Activated CD4-positive, alpha-beta T cell treated with anti-CD3 and anti-CD28 coated beads for 4 hours (primary cell): ENCODE measurements around the gene LINC00237.

Source experiments
- DNase-seq, 2 donors: peaks; one replicate each; pipeline ENCODE4 v3.0.0-alpha.2; 2020

LINC00237 gene

DNA sequence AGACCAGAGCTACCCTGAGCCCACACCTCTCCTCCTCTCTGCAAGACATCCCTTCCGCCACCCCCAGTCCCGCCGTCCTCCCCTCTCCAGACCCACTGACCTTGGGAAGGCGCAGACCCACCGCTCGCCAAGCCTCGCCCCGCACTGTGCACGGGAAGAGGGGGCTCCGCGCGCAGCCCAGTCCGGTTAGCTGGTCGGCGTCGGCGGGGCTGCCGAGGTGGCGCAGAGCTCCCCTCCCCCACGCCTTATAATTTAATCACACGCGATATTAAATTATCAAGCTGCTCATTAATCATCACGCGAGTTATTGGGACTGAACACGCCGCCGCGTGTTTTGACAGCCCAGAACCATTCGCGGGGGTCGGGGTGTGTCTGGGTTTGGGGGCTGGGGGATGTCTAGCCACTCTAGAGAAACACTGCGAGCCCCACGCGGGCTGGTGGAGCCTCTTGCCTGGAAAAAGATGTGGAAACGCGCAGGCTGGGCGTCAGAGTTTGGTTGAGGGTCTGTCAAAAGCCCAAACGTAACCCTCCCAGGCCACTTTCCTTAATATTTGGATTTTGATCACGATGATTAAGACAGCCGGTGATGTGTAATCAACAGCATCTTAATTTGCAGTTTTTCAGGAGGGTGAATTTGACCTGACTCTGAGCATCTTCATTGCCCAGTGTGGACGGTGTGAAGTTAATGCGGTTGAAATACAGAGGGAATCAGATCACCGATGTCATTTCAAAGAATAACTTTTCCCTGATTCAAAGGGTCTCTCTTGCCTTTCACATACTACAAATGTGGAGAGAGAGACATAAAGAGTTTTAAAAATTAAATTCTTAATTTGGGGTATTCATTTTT, at the start of gene LINC00237:
TSS of gene LINC00237 (minus strand) at position 188 of the 847 bp plus-strand sequence.
- no peak for DNase-seq

DNA sequence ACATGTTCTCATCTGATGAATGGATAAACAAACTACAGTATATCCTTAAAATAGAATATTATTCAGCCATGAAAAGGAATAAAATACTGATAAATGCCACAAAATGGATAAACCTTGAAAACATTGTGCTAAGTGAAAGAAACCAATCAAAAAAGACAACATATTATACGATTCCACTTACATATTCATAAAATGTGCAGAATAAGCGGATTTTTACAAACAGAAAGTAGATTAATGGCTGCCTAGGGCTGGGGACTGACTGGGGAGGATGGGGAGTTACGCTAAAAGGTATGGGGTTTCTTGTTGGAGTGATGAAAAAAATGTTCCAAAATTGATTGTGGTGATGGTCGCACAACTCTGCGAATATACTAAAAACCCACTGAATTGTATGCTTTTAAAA, 49.1 kb upstream of the LINC00237 start:
- no peak for DNase-seq

DNA sequence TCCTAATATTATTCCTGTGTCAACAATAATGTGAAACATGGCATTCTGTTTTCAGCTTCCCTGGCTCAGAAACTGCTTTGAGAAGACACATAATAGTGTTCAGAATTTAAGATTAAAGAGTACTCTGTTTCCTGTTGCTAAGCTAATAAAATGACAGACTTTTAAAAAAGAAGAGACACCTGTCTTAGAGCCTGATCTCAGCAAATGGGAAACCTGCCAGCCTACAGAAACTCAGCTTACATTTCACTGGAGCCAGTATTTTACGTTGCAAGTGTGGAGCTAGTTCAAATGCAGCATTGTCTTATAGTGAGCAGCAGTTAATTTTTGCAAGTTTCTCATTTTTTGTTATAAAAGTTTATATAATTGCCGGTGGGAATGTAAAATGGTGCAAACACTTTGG, 48.5 kb upstream of the LINC00237 start:
- DNase-seq, result no peak

DNA sequence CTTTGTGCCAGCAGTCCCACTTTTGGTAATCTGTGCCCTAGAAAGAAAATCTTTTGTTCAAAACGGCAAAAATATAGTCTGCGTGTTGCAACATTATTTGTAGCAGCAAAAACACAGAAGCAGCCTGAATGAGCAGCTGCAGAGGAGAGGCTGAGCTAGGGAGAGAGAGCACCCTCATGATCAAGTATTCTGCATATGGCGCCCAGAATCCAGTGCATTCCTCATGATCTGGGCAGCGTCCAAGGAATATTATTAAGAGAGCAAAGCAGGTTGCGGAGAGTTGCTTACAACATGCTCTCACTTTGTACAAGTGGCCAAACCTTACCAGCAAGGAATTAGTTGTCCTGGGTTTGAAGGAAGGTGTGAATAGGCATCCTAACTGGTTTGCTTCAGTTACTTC, 45.6 kb upstream of the LINC00237 start:
- DNase-seq, result no peak

DNA sequence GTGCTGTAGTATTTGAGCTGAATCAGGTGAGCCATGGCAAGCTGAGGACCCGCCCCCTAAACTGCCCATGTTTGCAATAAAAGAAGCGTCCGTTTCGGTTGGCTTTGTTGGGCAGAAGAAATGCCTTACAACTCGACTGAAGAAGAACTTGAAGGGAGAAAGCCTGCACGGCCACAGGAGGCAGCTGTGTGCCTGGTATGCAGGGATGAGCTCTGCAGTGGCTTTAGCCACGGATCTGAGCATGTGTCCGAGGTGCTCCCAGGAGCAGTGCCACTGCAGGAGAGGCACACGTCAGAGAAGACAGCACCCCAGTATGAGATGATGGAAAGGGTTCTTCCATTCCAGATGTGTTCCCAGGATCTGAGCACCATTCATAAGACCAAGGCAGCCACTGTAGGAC, 43.2 kb upstream of the LINC00237 start:
- no peak for DNase-seq

DNA sequence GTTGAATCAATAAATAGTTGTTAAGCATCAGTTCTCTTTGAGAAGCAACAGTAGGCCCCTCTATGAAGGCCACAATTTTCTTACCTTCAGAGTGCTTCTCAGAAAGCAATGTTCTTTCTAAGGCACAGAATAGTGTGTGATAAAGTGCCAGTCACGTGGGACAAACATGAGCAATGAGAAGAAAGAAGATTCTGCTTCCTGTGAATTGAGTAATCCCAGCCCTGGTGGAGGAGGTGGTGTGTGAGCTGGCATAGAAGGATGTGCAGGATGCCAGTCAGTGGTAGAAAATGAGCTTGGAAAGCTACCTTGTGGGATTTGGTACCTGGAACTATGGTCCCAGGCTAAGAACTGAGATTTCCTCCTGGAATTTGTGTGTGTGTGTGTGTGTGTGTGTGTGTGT, 41.4 kb upstream of the LINC00237 start:
- DNase-seq, result no peak

DNA sequence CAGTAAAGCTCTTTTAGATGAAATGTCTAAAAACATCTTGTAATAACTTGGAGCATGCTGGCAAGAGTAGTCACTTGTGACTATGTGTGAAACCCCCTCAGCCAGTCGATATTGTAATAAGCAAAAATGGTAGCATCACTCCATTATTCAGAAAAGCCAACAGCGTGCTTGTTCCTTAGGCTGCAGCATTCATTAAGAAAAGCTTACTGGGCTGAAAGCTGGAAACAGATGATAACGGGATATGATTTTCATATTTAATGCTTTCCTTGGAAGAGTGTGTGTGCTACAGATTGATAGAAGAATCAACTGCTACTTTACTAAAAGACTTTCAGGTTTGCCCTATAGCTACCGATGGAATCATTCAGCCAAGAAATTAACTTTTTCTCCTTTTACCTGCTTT, 40.1 kb upstream of the LINC00237 start:
- no peak for DNase-seq

DNA sequence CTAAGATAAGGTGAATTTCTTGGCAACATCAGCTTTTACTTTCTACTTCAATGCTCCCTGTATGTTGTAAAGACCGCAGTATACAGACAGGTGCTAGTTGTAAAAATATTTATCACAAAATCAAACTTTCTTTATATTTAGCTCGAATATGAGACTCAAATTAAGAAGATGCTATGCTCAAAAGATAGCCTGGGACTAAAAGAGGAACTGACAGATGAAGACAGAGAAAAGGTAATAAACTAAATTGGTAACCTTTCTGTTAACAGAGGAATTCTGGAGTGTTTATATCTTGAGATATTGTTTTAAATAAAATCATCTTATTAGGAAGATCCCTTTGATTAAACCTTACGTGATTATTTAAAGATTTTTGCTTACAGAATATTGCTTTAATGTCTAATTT, 39.3 kb upstream of the LINC00237 start:
- no peak for DNase-seq

DNA sequence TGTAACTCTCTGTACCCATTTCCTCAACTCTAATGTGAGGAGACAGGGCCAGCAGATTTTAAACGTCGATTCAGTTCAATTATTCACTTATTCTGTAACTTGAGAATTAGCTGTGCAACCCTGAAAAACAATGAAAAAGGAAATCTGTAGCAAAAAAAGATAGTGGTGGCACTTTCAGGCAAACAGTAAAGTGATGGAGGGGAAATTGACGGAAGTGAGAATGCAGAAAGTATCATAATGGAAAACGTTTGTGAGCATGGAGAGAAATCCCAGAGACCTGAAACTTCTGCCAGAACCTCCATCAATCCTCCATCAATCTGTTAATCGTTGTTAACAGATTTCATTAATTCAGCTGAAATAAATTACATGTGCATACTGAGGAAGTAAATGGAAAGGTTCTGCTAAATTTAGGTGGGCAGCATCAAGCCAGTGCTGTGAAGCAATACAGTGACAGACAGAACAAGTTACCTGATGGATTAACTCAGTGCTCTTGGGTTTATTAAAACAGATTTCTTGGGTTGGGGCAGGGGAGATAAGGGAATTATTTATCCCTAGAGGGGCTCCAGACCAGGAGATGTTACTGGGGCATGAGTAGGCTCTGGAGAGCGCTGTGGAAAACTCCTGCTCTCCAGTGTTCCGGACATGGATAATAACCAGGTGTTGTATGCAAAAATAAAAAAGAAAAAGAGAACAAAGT, 37.2 kb upstream of the LINC00237 start:
- DNase-seq, result no peak

DNA sequence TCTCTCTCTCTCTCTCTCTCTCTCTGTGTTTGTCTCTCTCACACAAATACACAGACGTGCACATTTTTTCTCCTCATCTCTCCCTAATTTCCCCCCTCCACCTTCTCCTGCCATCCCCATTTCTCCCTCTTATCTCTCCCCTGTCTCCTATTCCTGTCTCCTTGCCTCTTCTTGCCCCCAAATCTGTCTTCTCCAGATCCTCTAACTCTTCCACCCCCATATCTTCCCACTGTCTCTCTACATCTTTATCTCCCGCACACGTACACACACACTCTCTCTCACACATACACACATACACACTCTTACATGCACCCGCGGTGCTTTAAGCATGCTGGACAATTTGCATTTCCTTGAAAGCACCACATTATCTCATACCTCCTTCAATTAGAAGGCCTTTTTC, 35.7 kb upstream of the LINC00237 start:
- DNase-seq, result no peak

DNA sequence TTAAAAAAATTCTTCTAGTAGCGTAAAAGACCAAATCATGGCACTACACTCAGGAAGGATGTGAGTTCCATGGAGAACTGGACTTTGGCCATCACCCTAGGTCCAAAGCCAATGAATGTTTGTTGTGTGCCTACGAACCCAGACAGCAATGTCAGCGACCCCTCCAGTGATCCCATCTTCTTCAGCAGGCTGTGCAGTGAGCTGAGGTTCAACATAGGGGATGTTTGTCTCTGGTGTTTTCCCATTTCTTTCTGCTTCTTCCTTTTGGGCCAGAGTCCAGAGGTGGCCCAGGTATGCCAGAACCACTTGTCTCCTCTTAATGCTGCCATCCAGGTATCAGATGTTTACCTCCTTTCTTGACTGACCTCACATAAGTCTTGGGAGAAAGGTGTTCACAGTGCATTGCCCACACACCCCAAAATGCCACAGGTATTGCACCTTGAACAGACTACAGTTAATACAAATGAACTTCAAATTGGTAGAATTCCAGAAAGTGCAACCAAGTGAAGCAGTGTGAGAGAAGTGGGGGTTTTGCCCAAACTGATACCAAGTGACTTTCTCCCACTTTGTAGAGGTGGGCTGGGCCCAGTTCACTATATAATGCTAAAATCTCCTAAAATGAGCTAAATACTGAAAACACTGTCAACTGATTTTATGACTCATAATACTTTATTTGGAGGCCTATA, 33.9 kb upstream of the LINC00237 start:
- no peak for DNase-seq

DNA sequence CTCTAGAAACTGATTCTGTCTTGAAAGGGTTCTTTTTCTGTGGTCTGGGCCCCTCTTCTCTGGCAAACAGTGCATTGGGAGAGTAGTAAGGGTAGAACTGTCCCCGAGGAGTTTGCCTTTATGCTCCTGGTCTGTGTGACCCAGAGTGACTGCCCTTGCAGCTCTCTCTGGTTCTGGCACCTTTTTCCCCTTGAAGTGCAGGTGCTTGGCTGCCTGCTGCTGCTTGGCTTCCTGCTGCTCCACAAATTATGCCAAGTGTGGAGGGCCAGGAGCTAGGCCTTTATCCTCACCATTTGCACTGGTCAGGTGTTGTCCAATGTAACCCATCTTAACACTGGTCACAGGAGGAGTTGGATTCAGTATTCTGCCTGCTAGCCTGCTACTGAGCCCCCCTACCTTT, 30.9 kb upstream of the LINC00237 start:
- DNase-seq, result no peak

DNA sequence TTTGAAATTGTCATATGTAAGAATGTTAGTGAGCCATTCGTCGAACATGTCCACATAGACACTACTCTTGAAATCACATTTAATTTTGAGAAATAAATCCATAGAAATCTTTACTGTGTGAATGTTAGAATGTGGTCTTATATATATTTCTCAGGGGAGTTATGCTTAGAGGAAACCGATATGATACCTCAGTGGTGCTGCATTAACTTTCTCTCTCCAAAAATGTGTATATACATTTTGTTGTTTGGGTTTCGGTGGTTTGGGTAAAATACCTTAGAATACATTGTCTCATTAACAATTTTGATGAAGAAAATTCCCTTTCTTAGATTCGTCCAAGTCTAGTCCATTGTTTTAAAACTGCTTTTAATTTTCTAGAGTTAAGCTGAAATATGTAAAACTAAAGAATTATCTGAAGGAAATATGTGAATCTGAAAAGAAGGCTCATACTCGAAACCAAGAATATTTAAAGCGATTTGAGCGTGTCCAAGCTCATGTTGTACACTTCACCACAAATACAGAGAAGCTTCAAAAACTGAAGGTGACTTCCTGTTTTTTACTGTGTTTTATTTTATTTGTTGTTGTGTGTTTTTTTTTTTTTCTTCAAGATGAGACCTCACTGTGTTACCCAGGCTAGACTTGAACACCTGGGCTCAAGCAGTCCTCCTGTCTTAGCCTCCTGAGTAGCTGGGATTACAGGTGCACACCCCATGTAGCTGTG, 30.0 kb upstream of the LINC00237 start:
- DNase-seq, result no peak

DNA sequence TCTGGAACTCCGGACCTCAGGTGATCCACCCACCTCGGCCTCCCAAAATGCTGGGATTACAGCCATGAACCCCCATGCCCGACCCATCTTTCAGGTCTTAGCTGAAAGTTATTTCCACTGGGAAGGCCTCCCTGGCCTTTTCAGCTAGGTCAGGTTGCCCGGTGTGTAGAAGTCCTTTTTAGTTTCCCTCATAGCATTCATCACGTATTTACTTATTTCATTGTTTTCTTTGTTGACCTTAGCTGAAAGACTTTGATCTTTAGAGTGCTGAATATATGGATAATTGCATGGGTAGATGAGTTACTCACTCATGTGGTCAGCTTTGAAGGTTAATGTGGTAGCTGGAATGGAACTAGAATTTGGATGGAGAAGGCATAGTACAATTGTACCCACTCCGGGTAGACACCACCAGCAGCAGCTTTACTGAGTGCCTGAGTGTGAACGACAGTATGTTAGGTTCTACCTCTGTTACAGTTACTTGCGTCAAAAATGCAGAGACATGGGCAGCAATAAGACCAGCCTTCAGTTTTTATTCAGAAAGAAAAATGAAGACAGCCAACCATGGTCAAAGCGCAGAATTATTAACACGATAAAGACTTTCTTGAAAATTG, 28.8 kb upstream of the LINC00237 start:
- no peak for DNase-seq

DNA sequence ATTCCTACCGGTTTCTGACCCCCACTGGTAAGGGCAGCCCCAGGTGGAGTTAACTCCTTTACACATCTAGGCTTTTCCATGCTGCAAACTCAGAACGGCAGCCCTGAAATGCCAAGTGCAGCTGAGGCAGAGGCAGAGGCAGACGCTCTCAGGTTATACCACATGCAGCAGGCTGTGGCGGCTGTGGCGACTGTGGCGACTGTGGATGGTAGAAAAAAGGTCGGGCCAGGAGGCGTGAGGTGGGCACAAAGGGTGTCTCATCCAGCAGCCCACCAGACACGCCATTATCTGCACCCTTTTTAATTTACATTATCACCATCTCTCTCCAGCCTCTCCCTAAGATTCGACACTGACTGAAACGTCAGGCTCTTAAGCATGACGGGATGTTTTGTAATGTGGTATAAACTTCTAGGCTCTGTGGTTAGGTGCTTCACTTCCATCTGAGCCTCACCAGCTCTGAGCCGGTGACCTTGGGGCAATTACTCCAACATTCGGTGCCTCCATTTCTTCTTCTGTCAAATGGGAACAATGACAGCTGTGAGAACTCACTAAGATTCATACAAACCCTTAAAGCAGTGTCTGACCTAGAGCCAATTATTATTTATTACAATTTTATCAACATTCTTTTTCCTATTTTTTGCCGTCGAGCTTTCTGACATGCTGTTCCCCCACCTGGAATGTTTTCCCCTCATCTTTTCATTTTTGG, 27.9 kb upstream of the LINC00237 start:
- DNase-seq, result no peak

DNA sequence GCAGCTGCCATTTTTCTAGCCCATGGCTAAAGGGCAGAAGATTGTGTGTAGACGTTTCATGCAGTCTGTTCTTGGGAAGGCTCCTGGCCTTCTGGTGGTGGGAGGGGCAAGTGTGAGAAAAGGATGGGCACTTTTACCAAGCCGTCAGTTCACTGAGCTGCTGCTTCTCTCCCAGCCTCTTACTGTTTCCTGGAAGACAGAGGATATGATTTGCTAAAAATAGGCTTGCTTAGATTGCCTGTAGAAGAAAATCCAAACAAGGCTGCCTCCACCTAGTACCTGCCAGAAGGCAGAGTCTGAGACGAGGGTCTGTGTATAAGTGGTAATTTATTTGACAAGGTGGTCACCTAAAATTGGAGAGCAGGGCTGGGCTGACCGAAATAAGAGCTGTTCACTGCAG, 27.2 kb upstream of the LINC00237 start:
- no peak for DNase-seq

DNA sequence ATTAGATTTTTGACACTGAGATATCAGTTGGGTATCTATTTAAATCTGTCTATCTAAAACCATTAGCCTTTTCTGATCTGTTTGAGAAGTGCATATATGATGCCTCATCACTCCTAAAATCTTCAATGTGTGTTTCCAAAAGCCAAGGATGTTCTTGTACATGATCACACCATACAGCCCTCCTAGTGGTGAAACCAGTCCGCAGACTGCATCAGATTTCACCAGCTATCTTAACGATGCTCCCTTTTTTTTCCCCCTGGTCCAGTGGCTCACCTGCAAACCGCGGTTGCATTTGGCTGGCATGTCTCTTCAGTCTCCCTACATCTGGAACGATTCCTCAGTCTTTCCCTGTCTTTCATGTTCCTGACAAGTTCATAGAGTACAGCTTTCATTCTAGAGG, 23.7 kb upstream of the LINC00237 start:
- DNase-seq, result no peak

DNA sequence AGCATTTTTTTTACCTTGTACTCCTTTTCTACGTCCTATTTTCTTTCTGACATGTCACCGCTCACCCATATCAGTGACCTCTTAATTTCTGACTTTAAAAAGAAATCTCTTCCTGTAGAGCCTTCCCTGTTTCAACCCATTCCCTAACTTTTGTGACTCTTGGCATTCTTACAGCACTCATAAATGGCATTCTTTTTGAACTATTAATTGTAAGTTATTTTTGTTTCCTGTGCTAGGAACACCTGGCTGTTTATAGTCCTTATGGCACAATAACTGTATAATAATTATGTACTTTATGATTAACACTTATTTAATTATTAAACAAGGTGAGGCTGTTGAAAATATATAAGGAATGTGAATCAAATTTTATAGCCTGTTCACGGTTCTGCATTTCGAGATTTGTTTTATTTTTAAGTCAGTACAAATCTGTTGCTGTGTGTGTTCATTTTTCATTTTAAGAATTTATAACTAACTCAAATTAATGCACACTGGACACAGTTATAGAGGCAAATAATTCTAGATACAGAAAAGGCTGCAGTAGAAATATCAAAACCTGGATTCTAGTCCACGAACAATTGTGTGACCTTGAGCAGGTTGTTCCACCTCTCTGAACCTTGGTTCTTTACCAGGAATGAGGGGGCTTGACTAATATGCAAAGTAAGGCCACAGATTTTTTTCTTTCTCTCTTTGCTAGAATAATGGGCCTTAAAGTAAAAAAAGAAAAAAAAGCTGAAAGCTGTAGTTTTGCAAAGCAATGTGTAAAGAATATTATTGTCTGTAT, 21.2 kb upstream of the LINC00237 start:
- no peak for DNase-seq

DNA sequence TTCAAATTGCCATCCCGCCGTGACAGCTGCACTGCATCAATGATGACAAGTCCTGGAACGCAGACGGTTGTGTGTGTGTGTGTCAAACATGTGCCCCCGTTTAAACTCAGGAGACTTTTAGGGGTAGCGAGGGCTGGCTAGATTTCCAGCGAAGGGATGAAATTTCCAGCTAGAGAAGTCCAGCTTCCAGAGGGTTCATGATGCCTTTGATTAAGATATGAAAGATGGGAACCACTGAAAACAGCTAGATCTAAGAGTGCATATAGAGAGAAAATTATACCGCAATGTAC, 20.4 kb upstream of the LINC00237 start:
- DNase-seq, result no peak

DNA sequence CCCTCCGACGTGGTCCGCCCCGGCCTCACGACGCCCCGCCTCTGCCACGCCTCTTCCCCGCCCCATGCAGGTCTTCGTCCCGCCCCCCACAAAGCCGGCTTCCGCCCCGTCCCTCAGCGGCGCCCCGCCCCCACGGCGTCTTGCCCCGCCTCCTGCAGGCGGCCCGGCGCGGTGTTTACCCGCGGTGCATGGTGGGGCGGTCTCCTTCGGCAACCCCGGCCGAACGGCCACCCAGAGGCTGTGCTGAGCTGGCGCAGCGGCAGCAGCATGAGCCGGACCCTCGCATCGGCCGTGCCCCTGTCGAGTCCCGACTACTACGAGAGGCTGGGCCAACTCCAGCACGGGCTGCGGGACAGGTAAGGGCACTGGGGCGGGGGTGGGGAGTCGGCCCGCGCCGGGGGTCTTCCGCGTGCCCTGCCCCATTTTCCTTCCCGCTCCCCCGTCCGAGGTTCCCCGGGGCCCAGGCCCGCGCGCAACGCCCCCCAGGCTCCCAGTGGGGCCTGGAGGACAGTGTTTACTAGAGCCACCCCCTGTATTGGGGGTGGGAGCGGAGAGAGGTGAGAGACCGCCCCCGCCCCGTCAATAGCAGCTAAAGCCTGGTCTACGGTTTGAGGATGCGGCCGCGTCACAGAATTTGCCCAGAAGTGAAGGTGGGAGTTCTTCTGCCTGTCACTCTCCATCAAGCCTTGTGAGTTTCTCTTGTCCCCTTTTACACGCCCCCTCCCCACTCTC, 19.9 kb upstream of the LINC00237 start, which contains the start of gene KIZ:
TSS of gene KIZ (plus strand) at position 234 of the 732 bp plus-strand sequence. CDS start at position 268, 34 bp downstream.
- DNase-seq, result peak; percentile 97 to 98
